Caco-2 (cell line): Measurements from ENCODE around the gene PAFAH2. TPM values are rescaled to one million over a fixed set of nuclear protein-coding genes. Genes with fewer than 3 reads are reported as not detected.

Source experiments
- BruUV-seq: library from RNA; stranded (reverse); fragments of 400-500 nt; replicated peaks from 2 replicates; lab custom pipeline; 2021; lab: Mats Ljungman, UMichigan
- CTCF ChIA-PET: fragments of 300-600 bp; sonication (Branson Sonifier 250); formaldehyde crosslinking; loops from one replicate; lab custom pipeline; 2022; ENCODE audit warnings: antibody characterized with exemption; lab: Charles Lee
- POLR2A ChIA-PET: fragments of 300-600 bp; sonication (Branson Sonifier 250); formaldehyde crosslinking; loops from one replicate; lab custom pipeline; 2022; ENCODE audit warnings: antibody characterized with exemption; lab: Charles Lee
- DNase-seq, 2 experiments: peaks; one replicate each; pipeline versions ENCODE4 v3.0.0 to v3.0.0-alpha.2; 2020 to 2022
- H3K27me3 ChIP-seq: replicated peaks from 2 replicates; pipeline ENCODE4 v1.6.0; 2011; ENCODE audit warnings: low read length; ENCODE audit not compliant: control insufficient read depth, insufficient read depth
- H3K36me3 ChIP-seq: 2 replicates; pipeline ENCODE4 v1.5.1; 2011; ENCODE audit warnings: low read length; ENCODE audit not compliant: control insufficient read depth, insufficient read depth
- H3K4me1 ChIP-seq: fragments of 250-450 bp; sonication (Bioruptor Pico); 2 replicates; pipeline ENCODE4 v1.5.1; 2020; ENCODE audit warnings: mild to moderate bottlenecking
- H3K4me3 ChIP-seq: 2 replicates; pipeline ENCODE4 v1.5.1; 2011; ENCODE audit warnings: low read depth, mild to moderate bottlenecking, control low read depth, low read length
- H3K9me3 ChIP-seq: fragments of 250-450 bp; sonication (Bioruptor Pico); 2 replicates; pipeline ENCODE4 v1.5.1; 2020; ENCODE audit warnings: mild to moderate bottlenecking, moderate library complexity
- H3K27ac Mint-ChIP-seq: one replicate; pipeline ENCODE4 v1.8.0; 2022; ENCODE audit warnings: mixed read lengths; ENCODE audit not compliant: unreplicated experiment
- H3K27me3 Mint-ChIP-seq: one replicate; pipeline ENCODE4 v1.8.0; 2022; ENCODE audit warnings: mixed read lengths; ENCODE audit not compliant: insufficient read depth, unreplicated experiment
- H3K36me3 Mint-ChIP-seq: one replicate; pipeline ENCODE4 v1.8.0; 2022; ENCODE audit warnings: mild to moderate bottlenecking, mixed read lengths; ENCODE audit not compliant: insufficient read depth, unreplicated experiment
- H3K4me1 Mint-ChIP-seq: one replicate; pipeline ENCODE4 v1.8.0; 2022; ENCODE audit warnings: low read depth, mixed read lengths; ENCODE audit not compliant: unreplicated experiment
- H3K4me3 Mint-ChIP-seq: one replicate; pipeline ENCODE4 v1.8.0; 2022; ENCODE audit warnings: mild to moderate bottlenecking, moderate library complexity, mixed read lengths; ENCODE audit not compliant: unreplicated experiment
- H3K9me3 Mint-ChIP-seq: one replicate; pipeline ENCODE4 v1.8.0; 2022; ENCODE audit warnings: mixed read lengths; ENCODE audit not compliant: unreplicated experiment
- intact Hi-C: fragments of 100-400 bp; cut with micrococcal nuclease; formaldehyde crosslinking; loops from one replicate; pipeline ENCODE4 v1.10.0; 2022; ENCODE audit not compliant: unreplicated experiment
- total RNA-seq: library from RNA; stranded (reverse); gene quantifications from 2 replicates; pipeline ENCODE4 v1.2.3, GENCODE V29; 2022
- TF ChIP-seq, protein P1 (sequence below), 2 experiments: fragments of 200-600 bp in 1 of 2; IDR thresholded peaks; 1 replicate in 1 of 2; 2 replicates in 1 of 2; pipeline versions ENCODE4 v1.5.1 to v1.8.0; 2011 to 2022; ENCODE audit warnings: antibody characterized with exemption in 1 of 2, control low read depth in 1 of 2, inconsistent platforms in 1 of 2, low read depth in 1 of 2, low read length in 1 of 2, mild to moderate bottlenecking in 1 of 2, moderate library complexity in 1 of 2; ENCODE audit not compliant: insufficient read depth in 1 of 2, severe bottlenecking in 1 of 2, unreplicated experiment in 1 of 2

Gene PAFAH2
- total RNA-seq, 1 experiment from 2014 or later = 8.0 TPM

DNA sequence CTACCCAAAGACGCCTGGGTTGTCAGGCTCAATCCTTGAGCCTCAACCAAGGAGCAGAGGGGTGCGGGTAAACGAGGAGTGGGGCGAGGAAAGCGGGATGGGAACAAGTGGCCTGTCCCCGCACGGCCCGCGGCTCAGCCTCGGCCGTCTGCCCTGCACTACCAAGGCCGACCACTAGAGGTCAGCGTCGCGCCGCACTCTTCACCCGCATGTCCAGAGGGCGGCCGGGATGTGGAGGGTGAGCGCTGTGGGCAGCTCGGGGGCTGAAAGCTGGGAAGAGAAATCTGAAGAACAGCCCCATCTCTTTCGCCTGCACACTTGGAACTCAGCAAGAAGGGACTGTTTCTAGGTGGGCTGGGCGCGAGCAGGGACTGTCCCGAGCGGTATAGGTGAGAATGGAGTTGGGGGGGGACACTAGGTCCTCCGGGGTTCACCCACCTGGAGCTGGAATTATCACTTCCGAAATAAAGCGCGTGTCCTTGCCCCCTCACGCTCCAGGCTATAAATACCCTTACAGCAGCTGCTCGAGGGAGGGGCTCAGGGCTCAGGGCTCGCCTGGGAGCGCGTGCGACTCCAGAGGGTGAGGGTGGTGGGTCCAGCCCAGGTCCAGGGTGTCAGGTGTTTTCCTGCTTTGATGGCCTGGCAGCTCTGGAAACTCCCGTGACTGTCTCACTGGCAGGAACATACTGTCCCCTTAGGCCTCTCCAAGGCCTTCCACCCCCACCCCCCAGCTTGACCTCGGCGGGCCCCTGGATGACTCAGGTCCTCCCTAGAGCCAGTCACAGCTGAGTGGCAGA, 38.3 kb upstream of the PAFAH2 start:
- DNase-seq = peak; percentile 80 to 85
- TF ChIP-seq, protein P1, sequence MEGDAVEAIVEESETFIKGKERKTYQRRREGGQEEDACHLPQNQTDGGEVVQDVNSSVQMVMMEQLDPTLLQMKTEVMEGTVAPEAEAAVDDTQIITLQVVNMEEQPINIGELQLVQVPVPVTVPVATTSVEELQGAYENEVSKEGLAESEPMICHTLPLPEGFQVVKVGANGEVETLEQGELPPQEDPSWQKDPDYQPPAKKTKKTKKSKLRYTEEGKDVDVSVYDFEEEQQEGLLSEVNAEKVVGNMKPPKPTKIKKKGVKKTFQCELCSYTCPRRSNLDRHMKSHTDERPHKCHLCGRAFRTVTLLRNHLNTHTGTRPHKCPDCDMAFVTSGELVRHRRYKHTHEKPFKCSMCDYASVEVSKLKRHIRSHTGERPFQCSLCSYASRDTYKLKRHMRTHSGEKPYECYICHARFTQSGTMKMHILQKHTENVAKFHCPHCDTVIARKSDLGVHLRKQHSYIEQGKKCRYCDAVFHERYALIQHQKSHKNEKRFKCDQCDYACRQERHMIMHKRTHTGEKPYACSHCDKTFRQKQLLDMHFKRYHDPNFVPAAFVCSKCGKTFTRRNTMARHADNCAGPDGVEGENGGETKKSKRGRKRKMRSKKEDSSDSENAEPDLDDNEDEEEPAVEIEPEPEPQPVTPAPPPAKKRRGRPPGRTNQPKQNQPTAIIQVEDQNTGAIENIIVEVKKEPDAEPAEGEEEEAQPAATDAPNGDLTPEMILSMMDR (IDR thresholded peaks at IDR 0.05; ENCODE audit: insufficient read depth in 1 of 2, low read depth in 1 of 2, low read length in 1 of 2, severe bottlenecking in 1 of 2, unreplicated experiment in 1 of 2) = peak; percentile 86 to 90
- Mint-ChIP-seq H3K9me3 (no peaks in the 10 kb centered on the region), H3K4me3 (peak overlapping the region; percentile 88), H3K27ac (peak overlapping the region; percentile 56), H3K27me3 (no peaks in the 10 kb centered on the region), H3K4me1 (peaks cover 8% of the 10 kb centered on the region), H3K36me3 (no peaks in the 10 kb centered on the region)
- H3K4me3 ChIP-seq = peak overlapping the region; percentile 86
- ChIA-PET POLR2A (interaction anchor here (0.7 to 1.0 kb wide), 2 partner anchors 109 to 219 kb away, joined by 5 to 6 read pairs; no protein-coding TSS in a partner anchor), CTCF (interaction anchor here (0.7 to 3.4 kb wide), 15 partner anchors 9 to 198 kb away, joined by 3 to 77 read pairs (median 5); partner anchors contain the start of genes CEP85, SLC30A2 and ZNF593)
- no peaks in the 10 kb centered on the region for H3K27me3 ChIP-seq
- intact Hi-C loops = loop anchor here (1.0 to 5.0 kb wide), 3 partner anchors 69 to 126 kb away; no protein-coding TSS in a partner anchor
- BruUV-seq = no TSS peak
- H3K36me3 ChIP-seq = no peaks in the 10 kb centered on the region
- peaks cover 9% of the 10 kb centered on the region for H3K4me1 ChIP-seq
- H3K9me3 ChIP-seq = no peaks in the 10 kb centered on the region

DNA sequence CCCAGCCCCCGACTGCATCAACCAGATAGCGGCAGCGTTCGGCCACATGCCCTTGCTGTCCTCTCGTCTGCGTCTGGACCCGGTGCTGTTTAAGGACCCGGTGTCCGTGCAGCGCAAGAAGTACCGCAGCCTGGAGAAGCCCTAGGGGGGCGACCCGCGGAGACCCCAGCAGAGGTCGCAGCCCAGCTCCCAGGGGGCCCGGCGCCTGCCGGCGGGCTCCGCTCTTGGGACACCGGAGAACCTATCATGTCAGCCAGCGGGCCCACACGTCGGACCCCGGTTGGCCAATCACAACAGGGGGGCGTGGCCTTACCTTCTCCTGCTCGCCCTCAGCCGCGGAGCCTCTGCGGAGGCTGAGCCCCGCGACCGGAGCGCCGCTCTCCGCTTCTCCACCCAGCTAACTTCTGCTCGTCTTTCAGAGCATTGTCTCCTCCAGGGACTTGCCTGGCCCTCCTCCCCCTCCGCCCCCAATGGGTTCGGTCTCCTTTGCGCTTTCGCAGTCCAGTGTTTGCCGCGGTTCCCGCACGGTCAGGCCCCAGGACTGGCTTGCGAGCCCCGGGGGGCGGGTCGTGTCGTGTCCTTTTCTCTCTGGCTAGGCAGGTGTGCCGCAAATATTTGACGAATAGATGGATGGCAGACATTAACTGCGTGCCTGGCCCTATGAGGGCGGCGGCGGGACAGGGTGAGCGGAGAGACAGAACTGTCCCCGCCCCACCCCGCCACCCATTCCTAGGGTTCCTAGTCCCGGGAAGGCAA, 37.5 kb upstream of the PAFAH2 start:
- Mint-ChIP-seq H3K4me1 (peaks cover 8% of the 10 kb centered on the region), H3K36me3 (no peaks in the 10 kb centered on the region), H3K27me3 (no peaks in the 10 kb centered on the region), H3K27ac (peak overlapping the region; percentile 56), H3K9me3 (no peaks in the 10 kb centered on the region), H3K4me3 (peak overlapping the region; percentile 88)
- ChIA-PET POLR2A (interaction anchor here (1.0 kb wide), 1 partner anchor 110 kb away, joined by 5 read pairs; no protein-coding TSS in a partner anchor), CTCF (interaction anchor here (0.7 to 3.4 kb wide), 11 partner anchors 10 to 198 kb away, joined by 3 to 77 read pairs (median 4); partner anchors contain the start of genes CEP85, SLC30A2 and ZNF593)
- intact Hi-C loops = loop anchor here (1.0 to 5.0 kb wide), 3 partner anchors 69 to 127 kb away; no protein-coding TSS in a partner anchor
- peak; percentile 93 to 94 for DNase-seq
- TF ChIP-seq, protein P1 (IDR thresholded peaks at IDR 0.05; ENCODE audit: insufficient read depth in 1 of 2, low read depth in 1 of 2, low read length in 1 of 2, severe bottlenecking in 1 of 2, unreplicated experiment in 1 of 2) = peak; percentile 10 to 36
- Histone ChIP-seq H3K36me3 (no peaks in the 10 kb centered on the region), H3K4me3 (peak overlapping the region; percentile 86), H3K27me3 (no peaks in the 10 kb centered on the region), H3K4me1 (peaks cover 9% of the 10 kb centered on the region), H3K9me3 (no peaks in the 10 kb centered on the region)
- BruUV-seq = no TSS peak
